ENCODE measurements around the gene CDH22. TPM values are rescaled to one million over a fixed set of nuclear protein-coding genes. Genes with fewer than 3 reads are reported as not detected.

Gene CDH22
- total RNA-seq, 1 experiment from 2014 or later: 6.4 TPM

- peaks cover 3% of the 10 kb centered on the region; the same call in 1 of the 2 replicates for H3K4me1 ChIP-seq (ENCODE audit: low read length)
- H3K9me3 ChIP-seq (ENCODE audit: low read length): no peaks in the 10 kb centered on the region
- H3K4me3 ChIP-seq (ENCODE audit: low read length): no peak overlapping the region
- no peak overlapping the region for H3K4me2 ChIP-seq (ENCODE audit: low read depth, low read length, poor library complexity, severe bottlenecking)
- H3K9ac ChIP-seq (ENCODE audit: low read length): no peak overlapping the region
- H3K27me3 ChIP-seq (ENCODE audit: low read length): 0 out of 2 replicates have a peak, but pooled peaks cover 3% of the 10 kb centered on the region
- no peak overlapping the region for H3K27ac ChIP-seq (ENCODE audit: low read length)
- no peak for DNase-seq
- no peaks in the 10 kb centered on the region for H3K9me2 ChIP-seq (replicated peaks; ENCODE audit: insufficient read depth, low read length)
- no peaks in the 10 kb centered on the region for H3K36me3 ChIP-seq (ENCODE audit: insufficient read depth, low read length)
- no peaks in the 10 kb centered on the region for H3K79me2 ChIP-seq (ENCODE audit: low read length)
- no peaks in the 10 kb centered on the region; the same call in 1 of the 2 replicates for H4K20me1 ChIP-seq (ENCODE audit: insufficient read depth, low read depth, low read length)
- no peak overlapping the region for H2AFZ ChIP-seq (ENCODE audit: low read length)
Measured at GRCh38 chr20:46126440-46127056, 181.8 kb downstream of the CDH22 start.

Other genes with a start within 250 kb of the CDH22 start
- 20.4 and 32.8 TPM in 2 replicates for gene NCOA5, start 218.5 kb downstream of the CDH22 start, total RNA-seq (2014; rRNA removed; shearing (Covaris generic); ENCODE audit: low replicate concordance)
- gene CD40, start 190.2 kb downstream of the CDH22 start, total RNA-seq (2014; rRNA removed; shearing (Covaris generic); ENCODE audit: low replicate concordance): 6.3 and 12.1 TPM in 2 replicates
- gene ELMO2, start 98.1 kb upstream of the CDH22 start, total RNA-seq (2014; rRNA removed; shearing (Covaris generic); ENCODE audit: low replicate concordance): 68.1 and 91.4 TPM in 2 replicates
- not detected in 2 replicates for gene ZNF334, start 205.1 kb upstream of the CDH22 start, total RNA-seq (2014; rRNA removed; shearing (Covaris generic); ENCODE audit: low replicate concordance)
- gene OCSTAMP, start 242.2 kb upstream of the CDH22 start, total RNA-seq (2014; rRNA removed; shearing (Covaris generic); ENCODE audit: low replicate concordance): not detected in 2 replicates

Data from Karpas-422 (cell line).